ENCODE measurements around the gene TBXA2R.

DNA sequence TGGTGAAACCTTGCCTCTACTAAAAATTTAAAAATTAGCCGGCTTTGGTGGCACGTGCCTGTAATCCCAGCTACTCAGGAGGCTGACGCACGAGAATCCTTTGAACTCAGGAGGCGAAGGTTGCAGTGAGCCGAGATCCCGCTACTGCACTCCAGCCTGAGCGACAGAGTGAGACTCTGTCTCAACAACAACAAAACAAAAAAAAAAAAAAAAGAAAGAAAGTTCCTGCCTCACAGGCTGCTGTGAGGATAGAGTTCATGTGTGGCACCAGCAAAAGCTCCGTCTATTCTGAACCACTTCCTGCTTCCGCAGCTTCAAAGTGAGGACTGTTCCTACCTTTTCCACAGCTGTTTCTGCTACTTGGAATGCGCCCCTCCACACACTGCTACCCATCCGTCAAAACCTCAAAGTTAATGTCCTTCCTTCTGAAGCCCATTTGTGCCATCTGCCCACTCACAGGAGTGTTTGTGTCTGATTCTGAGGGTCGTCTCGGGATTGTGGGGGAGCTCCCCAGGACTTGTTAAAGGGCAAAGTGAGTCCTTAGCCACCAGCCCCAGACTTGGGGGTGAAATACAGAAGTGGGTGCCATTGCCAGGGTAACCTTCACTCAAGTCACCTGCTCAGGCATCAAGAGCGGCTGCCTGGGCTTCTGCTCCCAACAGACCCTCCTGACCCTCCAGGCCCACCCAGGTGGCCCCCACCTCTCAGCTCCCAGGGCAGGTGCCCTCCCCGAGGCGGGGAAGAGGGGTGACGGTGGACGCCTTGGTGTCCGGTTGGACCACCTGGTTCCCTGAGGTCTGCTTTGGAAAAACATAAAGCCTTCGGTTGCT lies 52.2 kb downstream of the TBXA2R start:
- TF ChIP-seq, protein P1, sequence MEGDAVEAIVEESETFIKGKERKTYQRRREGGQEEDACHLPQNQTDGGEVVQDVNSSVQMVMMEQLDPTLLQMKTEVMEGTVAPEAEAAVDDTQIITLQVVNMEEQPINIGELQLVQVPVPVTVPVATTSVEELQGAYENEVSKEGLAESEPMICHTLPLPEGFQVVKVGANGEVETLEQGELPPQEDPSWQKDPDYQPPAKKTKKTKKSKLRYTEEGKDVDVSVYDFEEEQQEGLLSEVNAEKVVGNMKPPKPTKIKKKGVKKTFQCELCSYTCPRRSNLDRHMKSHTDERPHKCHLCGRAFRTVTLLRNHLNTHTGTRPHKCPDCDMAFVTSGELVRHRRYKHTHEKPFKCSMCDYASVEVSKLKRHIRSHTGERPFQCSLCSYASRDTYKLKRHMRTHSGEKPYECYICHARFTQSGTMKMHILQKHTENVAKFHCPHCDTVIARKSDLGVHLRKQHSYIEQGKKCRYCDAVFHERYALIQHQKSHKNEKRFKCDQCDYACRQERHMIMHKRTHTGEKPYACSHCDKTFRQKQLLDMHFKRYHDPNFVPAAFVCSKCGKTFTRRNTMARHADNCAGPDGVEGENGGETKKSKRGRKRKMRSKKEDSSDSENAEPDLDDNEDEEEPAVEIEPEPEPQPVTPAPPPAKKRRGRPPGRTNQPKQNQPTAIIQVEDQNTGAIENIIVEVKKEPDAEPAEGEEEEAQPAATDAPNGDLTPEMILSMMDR (IDR thresholded peaks at IDR 0.05; ENCODE audit: insufficient read depth, low read depth, low read length): no peak
- TF ChIP-seq EZH2 (IDR thresholded peaks at IDR 0.05; ENCODE audit: insufficient read depth, low read length): no peak

All from astrocyte (in vitro differentiated cells and primary cell).